Sciatic nerve (tissue), 1 donor: Measurements from ENCODE around the gene PARD6G. TPM values are rescaled to one million over a fixed set of nuclear protein-coding genes. Genes with fewer than 3 reads are reported as not detected.

ENCODE experiments used
- total RNA-seq: library from RNA; stranded (reverse); fragmentation: NEBNext Ultra II Directional; extraction: Animal tissue kit (Norgen Biotek cat#: 25700); gene quantifications from one replicate; pipeline ENCODE4 v1.2.1, GENCODE V29; 2021
- donor health status: DM: no; HTN: no; CAD: no.

Gene PARD6G
- total RNA-seq, 1 donor from 2014 or later: 11.2 TPM

Other genes starting within 250 kb of the PARD6G start
- 23.8 TPM for gene RBFA, start 213.1 kb downstream of the PARD6G start, total RNA-seq
- gene ADNP2, start 138.3 kb downstream of the PARD6G start, total RNA-seq: 21.0 TPM